Measurements from ENCODE around the gene RPUSD1. TPM values are rescaled to one million over a fixed set of nuclear protein-coding genes. Genes with fewer than 3 reads are reported as not detected.

RPUSD1 gene
- polyA plus RNA-seq, 1 of the 3 experiments (the other 2 are of a cell fraction), result 27.7 TPM

GRCh38 chr16:780296-780695 is 7.9 kb downstream of the RPUSD1 start:
- TF ChIP-seq FOSL2 (IDR thresholded peaks at IDR 0.05; ENCODE audit: borderline replicate concordance, low read depth) (no peak), TCF12 (IDR thresholded peaks at IDR 0.05) (no peak), EZH2phosphoT487 (IDR thresholded peaks at IDR 0.05; ENCODE audit: borderline replicate concordance, low read depth) (no peak), ELF1 (IDR thresholded peaks at IDR 0.05) (no peak), GABPA (IDR thresholded peaks at IDR 0.05; ENCODE audit: low read depth) (no peak), FOXM1 (IDR thresholded peaks at IDR 0.05; ENCODE audit: low read depth) (no peak), RXRA (IDR thresholded peaks at IDR 0.05; ENCODE audit: borderline replicate concordance, low read depth) (no peak), SMC3 (IDR thresholded peaks at IDR 0.05; ENCODE audit: low read depth, low read length) (no peak), POLR2AphosphoS5 (IDR thresholded peaks at IDR 0.05; ENCODE audit: low read depth, low read length) (no peak), MEF2A (IDR thresholded peaks at IDR 0.05; ENCODE audit: borderline replicate concordance, low read depth) (no peak), NRF1 (IDR thresholded peaks at IDR 0.05; ENCODE audit: low read depth, low read length) (no peak), EP300 (IDR thresholded peaks at IDR 0.05; ENCODE audit: borderline replicate concordance in 1 of 2, low read depth in 1 of 2, low read length in 1 of 2) (no peak), USF1 (IDR thresholded peaks at IDR 0.05; ENCODE audit: borderline replicate concordance, low read depth) (no peak)
- TF ChIP-seq, protein P1, sequence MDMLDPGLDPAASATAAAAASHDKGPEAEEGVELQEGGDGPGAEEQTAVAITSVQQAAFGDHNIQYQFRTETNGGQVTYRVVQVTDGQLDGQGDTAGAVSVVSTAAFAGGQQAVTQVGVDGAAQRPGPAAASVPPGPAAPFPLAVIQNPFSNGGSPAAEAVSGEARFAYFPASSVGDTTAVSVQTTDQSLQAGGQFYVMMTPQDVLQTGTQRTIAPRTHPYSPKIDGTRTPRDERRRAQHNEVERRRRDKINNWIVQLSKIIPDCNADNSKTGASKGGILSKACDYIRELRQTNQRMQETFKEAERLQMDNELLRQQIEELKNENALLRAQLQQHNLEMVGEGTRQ (IDR thresholded peaks at IDR 0.05; ENCODE audit: borderline replicate concordance, low read depth, low read length), result no peak
- ChIA-PET CTCF (interaction anchor here (0.6 to 8.9 kb wide), 3 partner anchors 66 to 715 kb away, joined by 3 to 127 read pairs (median 3); partner anchors contain the start of gene METRN), POLR2A (interaction anchor here (0.8 kb wide), 1 partner anchor 57 kb away, joined by 4 read pairs; no protein-coding TSS in a partner anchor)
- Histone ChIP-seq H3K9me2 (no peaks in the 10 kb centered on the region), H3F3A (replicated peaks; ENCODE audit: insufficient read depth) (no peaks in the 10 kb centered on the region), H3K4me3 (ENCODE audit: low read depth in 2 of 2, low read length in 1 of 2) (no peak overlapping the region), H3K36me3 (replicated peaks in 1 of 2; ENCODE audit: control insufficient read depth in 1 of 2, insufficient read depth in 2 of 2, low read length in 1 of 2) (peaks cover 0 to 3% of the 10 kb centered on the region in 2 experiments), H3K79me2 (ENCODE audit: insufficient read depth) (no peaks in the 10 kb centered on the region), H3K27me3 (ENCODE audit: insufficient read depth) (peaks cover 17% of the 10 kb centered on the region; the same call in 1 of the 2 replicates), H4K20me1 (ENCODE audit: insufficient read depth) (peaks cover 5% of the 10 kb centered on the region; the same call in 1 of the 2 replicates), H2AFZ (ENCODE audit: low read depth) (no peak overlapping the region), H3K4me2 (no peak overlapping the region), H3K9me3 (no peaks in the 10 kb centered on the region), H3K9ac (no peak overlapping the region), H3K27ac (ENCODE audit: low read depth in 2 of 2, low read length in 1 of 2) (no peak overlapping the region), H3K4me1 (ENCODE audit: control insufficient read depth in 1 of 2, insufficient read depth in 2 of 2, low read depth in 1 of 2, low read length in 1 of 2) (peaks cover 0 to 8% of the 10 kb centered on the region in 2 experiments; a peak in 1 of 4 replicates)
- DNase-seq, result no peak
- WGBS (ENCODE audit: low lambda C conversion rate), result 61% methylated on average over 16 of the region's 16 CpGs

DNA sequence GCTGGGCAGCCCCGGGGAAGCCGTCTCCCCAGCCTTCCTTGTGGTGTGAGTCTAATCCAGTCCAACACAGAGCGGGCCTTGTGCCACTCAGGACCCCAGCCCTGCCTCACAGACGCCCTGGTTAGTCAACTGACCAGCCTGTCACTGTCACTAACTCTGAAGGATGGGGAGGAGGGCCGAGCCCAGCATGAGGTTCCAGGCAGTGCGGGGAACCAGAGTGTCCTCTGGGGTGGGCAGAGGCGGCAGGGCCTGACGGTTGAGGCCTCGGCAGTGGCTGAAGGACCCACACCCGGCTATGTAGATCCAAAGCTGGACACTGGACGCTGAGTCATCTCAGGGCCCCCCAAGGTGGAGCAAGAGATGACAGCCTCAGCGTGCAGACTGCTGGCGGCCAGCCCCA is 8.6 kb downstream of the RPUSD1 start:
- Histone ChIP-seq H3K4me3 (ENCODE audit: low read depth in 2 of 2, low read length in 1 of 2) (no peak overlapping the region), H3K27me3 (ENCODE audit: insufficient read depth) (peaks cover 17% of the 10 kb centered on the region; the same call in 1 of the 2 replicates), H3K36me3 (replicated peaks in 1 of 2; ENCODE audit: control insufficient read depth in 1 of 2, insufficient read depth in 2 of 2, low read length in 1 of 2) (peaks cover 0 to under 1% of the 10 kb centered on the region in 2 experiments), H3K9ac (no peak overlapping the region), H3F3A (replicated peaks; ENCODE audit: insufficient read depth) (no peaks in the 10 kb centered on the region), H3K9me3 (no peaks in the 10 kb centered on the region), H3K4me2 (no peak overlapping the region), H4K20me1 (ENCODE audit: insufficient read depth) (no peaks in the 10 kb centered on the region), H3K27ac (ENCODE audit: low read depth in 2 of 2, low read length in 1 of 2) (no peak overlapping the region), H3K4me1 (ENCODE audit: control insufficient read depth in 1 of 2, insufficient read depth in 2 of 2, low read depth in 1 of 2, low read length in 1 of 2) (peaks cover 0 to 8% of the 10 kb centered on the region in 2 experiments; a peak in 1 of 4 replicates), H3K79me2 (ENCODE audit: insufficient read depth) (no peaks in the 10 kb centered on the region), H3K9me2 (no peaks in the 10 kb centered on the region), H2AFZ (ENCODE audit: low read depth) (no peak overlapping the region)
- TF ChIP-seq USF1 (IDR thresholded peaks at IDR 0.05; ENCODE audit: borderline replicate concordance, low read depth) (no peak), SMC3 (IDR thresholded peaks at IDR 0.05; ENCODE audit: low read depth, low read length) (no peak), ELF1 (IDR thresholded peaks at IDR 0.05) (no peak), NRF1 (IDR thresholded peaks at IDR 0.05; ENCODE audit: low read depth, low read length) (no peak), RXRA (IDR thresholded peaks at IDR 0.05; ENCODE audit: borderline replicate concordance, low read depth) (no peak), JUND (IDR thresholded peaks at IDR 0.05) (no peak), YY1 (IDR thresholded peaks at IDR 0.05; ENCODE audit: low read depth) (no peak), TCF12 (IDR thresholded peaks at IDR 0.05) (no peak)
- no peak for DNase-seq
- 60% methylated on average over 1 of the region's 13 CpGs for WGBS (ENCODE audit: low lambda C conversion rate)
- ChIA-PET POLR2A (no interaction called here), CTCF (interaction anchor here (0.6 kb wide), 1 partner anchor 716 kb away, joined by 3 read pairs; no protein-coding TSS in a partner anchor)
